Breast epithelium (tissue), 3 donors: ENCODE data around the gene DAPP1.

Source experiments
- CTCF ChIP-seq, 3 donors: fragments of 450-650 bp; IDR thresholded peaks; one replicate each; pipeline ENCODE4 v1.5.1; 2016 to 2017; ENCODE audit warnings: antibody characterized with exemption in 3 of 3, mild to moderate bottlenecking in 3 of 3, moderate library complexity in 3 of 3
- POLR2A ChIP-seq: fragments of 450-650 bp; IDR thresholded peaks from one replicate; pipeline ENCODE4 v1.6.1; 2016; ENCODE audit warnings: antibody characterized with exemption, mild to moderate bottlenecking, moderate library complexity

GRCh38 chr4:99847362-99847976, 30.8 kb downstream of the DAPP1 start:
- TF ChIP-seq CTCF (IDR thresholded peaks at IDR 0.05) (no peak), POLR2A (no peak)
